Panc1 (cell line): Measurements from ENCODE around the gene AGAP1.

Source experiments
- CTCF ChIP-seq: fragments of 450-650 bp; IDR thresholded peaks from 2 replicates; pipeline ENCODE4 v1.5.1; 2017; ENCODE audit warnings: mild to moderate bottlenecking
- TCF7L2 ChIP-seq: IDR thresholded peaks from 2 replicates; pipeline ENCODE4 v1.6.1; 2011; ENCODE audit warnings: mild to moderate bottlenecking, low read depth, low read length, inconsistent platforms

- no peak for TF ChIP-seq CTCF
- TF ChIP-seq TCF7L2, result no peak
Measured at GRCh38 chr2:236061899-236062298, 568.1 kb downstream of the AGAP1 start.
